Middle frontal gyrus (tissue), 1 donor: ENCODE data around the gene MICA.
"Not testable (repeated sequence)": the region's sequence is repeated elsewhere in the genome, so short reads cannot be mapped to it uniquely, and the experiment has no call there.

Source experiments
- DNase-seq: peaks from one replicate; pipeline ENCODE4 v3.0.0-alpha.2; 2015; ENCODE audit warnings: low spot score; ENCODE audit errors: extremely low spot score

MICA gene

GRCh38 chr6:31412506-31412905 is 9.1 kb downstream of the MICA start:
- no peak for DNase-seq

- not testable (repeated sequence) for DNase-seq
Observed at GRCh38 chr6:31414148-31414770, 10.9 kb downstream of the MICA start.

DNA sequence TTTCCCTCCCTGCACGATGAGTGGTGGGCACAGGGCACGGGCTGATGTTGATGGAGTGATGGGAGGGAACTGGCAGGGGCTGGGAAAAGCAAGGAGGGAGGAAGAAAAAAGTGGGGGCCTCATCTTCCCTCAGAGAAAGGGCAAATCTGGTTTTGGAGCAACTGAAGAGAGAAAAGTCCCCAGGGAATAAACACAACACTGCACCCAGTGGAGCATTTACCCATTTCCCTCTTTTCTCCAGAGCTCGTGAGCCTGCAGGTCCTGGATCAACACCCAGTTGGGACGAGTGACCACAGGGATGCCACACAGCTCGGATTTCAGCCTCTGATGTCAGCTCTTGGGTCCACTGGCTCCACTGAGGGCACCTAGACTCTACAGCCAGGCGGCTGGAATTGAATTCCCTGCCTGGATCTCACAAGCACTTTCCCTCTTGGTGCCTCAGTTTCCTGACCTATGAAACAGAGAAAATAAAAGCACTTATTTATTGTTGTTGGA is 11.4 kb downstream of the MICA start:
- DNase-seq: no peak

GRCh38 chr6:31416394-31417014 is 13.1 kb downstream of the MICA start:
- DNase-seq: no peak

DNA sequence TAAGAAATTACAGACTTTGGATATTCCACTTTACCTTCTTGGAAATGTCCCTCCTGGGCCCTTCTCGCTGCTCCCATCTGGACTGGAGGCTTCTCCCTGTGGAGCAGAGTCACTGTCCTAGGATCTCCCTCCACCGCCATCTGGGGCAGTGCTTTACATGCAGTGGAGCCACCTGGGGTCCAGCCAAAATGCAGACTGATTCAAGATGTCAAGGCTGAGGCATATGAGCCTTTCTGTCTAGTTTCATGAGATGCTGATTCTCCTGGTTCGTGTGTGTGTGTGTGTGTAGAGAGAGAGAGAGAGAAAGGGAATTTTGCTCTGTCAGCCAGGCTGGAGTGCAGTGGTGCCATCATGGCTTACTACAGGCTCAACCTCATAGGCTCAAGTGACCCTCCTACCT is 14.9 kb downstream of the MICA start:
- no peak for DNase-seq

DNA sequence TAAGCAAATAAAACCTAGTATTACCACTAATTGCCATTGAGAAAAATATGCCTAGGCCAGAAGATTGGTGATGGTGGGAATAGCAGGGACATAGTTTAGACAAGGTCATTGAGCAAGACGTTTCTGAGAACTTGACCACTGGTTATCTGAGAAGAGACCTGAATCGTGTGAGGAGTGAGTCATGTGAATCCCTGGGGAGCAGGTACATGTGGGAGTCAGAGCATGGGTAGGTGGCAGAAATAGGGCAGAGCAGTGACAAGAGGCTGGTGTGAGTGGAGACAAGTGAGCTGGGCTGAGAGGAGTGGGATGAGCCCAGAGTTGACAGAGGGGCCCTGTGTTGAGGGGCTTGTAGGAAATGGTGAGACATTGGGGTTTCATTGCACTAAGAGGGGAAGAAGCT is 16.4 kb downstream of the MICA start:
- no peak for DNase-seq

GRCh38 chr6:31420546-31420945 is 17.2 kb downstream of the MICA start:
- no peak for DNase-seq

GRCh38 chr6:31422587-31422986 is 19.2 kb downstream of the MICA start:
- no peak for DNase-seq

- no peak for DNase-seq
Observed at GRCh38 chr6:31423550-31423949, 20.2 kb downstream of the MICA start.

DNA sequence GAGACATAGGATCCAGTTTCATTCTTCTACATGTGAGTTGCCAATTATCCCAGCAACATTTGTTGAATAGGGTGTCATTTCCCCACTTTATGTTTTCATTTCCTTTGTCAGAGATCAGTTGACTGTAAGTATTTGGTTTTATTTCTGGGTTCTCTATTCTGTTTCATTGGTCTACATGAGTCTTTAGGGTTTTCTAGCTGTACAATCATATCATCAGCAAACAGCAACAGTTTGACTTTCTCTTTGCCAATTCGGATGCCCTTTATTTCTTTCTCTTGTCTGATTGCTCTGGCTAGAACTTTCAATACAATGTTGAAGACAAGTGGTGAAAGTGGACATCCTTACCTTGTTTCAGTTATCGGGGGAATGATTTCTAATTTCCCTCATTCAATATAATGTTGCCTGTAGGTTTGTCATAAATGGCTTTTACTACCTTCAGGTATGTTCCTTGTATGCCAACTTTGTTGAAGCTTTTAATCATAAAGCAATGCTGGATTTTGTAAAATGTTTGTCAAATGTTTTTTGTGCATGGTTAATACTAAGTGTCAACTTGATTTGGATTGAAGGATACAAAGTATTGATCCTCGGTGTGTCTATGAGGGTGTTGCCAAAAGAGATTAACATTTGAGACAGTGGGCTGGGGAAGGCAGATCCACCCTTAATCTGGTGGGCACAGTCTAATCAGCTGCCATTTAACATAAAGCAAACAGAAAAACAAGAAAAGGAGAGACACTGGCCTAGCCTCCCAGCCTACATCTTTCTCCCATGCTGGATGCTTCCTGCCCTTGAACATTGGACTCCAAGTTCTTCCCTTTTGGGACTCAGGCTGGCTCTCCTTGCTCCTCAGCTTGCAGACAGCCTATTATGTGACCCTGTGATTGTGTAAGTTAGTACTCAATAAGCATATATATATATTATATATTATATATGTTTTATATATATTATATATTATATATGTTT is 23.3 kb downstream of the MICA start:
- no peak for DNase-seq

- no peak for DNase-seq
Observed at GRCh38 chr6:31430449-31430848, 27.1 kb downstream of the MICA start.

GRCh38 chr6:31435051-31435450 is 31.7 kb downstream of the MICA start:
- DNase-seq: not testable (repeated sequence)

- DNase-seq: no peak
Observed at GRCh38 chr6:31438222-31438621, 34.8 kb downstream of the MICA start.

GRCh38 chr6:31438677-31439076 is 35.3 kb downstream of the MICA start:
- DNase-seq: no peak

GRCh38 chr6:31441365-31442267 is 38.2 kb downstream of the MICA start:
- DNase-seq: peak; percentile 22

- DNase-seq: no peak
Observed at GRCh38 chr6:31446481-31446880, 43.1 kb downstream of the MICA start.

DNA sequence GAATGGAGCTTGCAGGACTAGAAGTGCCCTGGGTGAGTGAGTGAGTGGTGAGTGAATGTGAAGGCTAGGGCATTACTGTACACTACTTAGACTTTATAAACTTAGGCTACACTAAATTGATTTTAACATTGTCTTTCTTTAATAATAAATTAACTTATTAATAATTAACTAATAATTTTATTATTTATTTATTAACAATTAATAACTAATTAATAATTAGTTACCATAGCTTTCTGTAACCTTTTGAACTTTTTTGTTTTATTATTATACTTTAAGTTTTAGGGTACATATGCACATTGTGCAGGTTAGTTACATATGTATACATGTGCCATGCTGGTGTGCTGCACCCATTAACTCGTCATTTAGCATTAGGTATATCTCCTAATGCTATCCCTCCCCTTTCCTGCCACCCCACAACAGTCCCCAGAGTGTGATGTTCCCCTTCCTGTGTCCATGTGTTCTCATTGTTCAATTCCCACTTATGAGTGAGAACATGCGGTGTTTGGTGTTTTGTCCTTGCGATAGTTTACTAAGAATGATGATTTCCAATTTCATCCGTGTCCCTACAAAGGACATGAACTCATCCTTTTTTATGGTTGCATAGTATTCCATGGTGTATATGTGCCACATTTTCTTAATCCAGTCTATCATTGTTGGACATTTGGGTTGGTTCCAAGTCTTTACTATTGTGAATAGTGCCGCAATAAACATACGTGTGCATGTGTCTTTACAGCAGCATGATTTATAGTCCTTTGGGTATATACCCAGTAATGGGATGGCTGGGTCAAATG is 43.8 kb downstream of the MICA start:
- DNase-seq: not testable (repeated sequence)

GRCh38 chr6:31450751-31451150 is 47.4 kb downstream of the MICA start:
- DNase-seq: no peak

- DNase-seq: no peak
Observed at GRCh38 chr6:31452859-31453258, 49.5 kb downstream of the MICA start.

DNA sequence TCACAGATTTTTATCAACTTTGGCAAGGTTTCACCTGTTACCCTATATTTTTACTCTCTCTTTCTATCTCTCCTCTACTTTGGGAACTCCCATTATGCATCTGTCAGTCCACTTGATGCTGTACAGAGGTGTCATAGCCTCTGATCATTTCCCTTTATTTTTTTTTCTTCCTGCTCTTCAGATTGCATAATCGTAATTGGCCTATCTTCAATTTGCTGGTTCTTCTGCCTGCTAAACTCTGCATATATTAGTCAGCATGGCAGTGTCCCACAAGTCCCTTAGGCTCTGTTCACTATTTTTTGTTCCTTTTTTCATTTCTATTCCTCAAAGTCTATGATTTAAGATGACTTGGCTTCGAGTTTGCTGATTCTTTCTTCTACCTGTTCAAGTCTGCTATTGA is 49.9 kb downstream of the MICA start:
- no peak for DNase-seq
